Endothelial cell of umbilical vein (primary cell): ENCODE data around the gene CMSS1.

Experiments used
- EZH2 ChIP-seq: IDR thresholded peaks from 2 replicates; pipeline ENCODE4 v1.6.1; 2012; ENCODE audit warnings: borderline replicate concordance, low read depth, mild to moderate bottlenecking, moderate library complexity, low read length, inconsistent platforms; ENCODE audit not compliant: severe bottlenecking
- GATA2 ChIP-seq: IDR thresholded peaks from 2 replicates; pipeline ENCODE4 v1.7.0; 2011; ENCODE audit warnings: low read depth, mild to moderate bottlenecking, moderate library complexity, mixed read lengths, low read length; ENCODE audit not compliant: insufficient read length, insufficient read depth
- JUN ChIP-seq: IDR thresholded peaks from 2 replicates; pipeline ENCODE4 v1.6.1; 2011; ENCODE audit warnings: borderline replicate concordance, low read depth; ENCODE audit not compliant: insufficient read length, insufficient read depth
- MYC ChIP-seq: IDR thresholded peaks from one replicate; pipeline ENCODE4 v1.6.1; 2011; ENCODE audit warnings: mild to moderate bottlenecking, low read depth, low read length
- POLR2A ChIP-seq: IDR thresholded peaks from 2 replicates; pipeline ENCODE4 v1.6.1; 2012; ENCODE audit warnings: low read depth, mild to moderate bottlenecking, control low read depth, low read length
- POLR2AphosphoS5 ChIP-seq: IDR thresholded peaks from 2 replicates; pipeline ENCODE4 v1.6.1; 2012; ENCODE audit warnings: low read depth, mild to moderate bottlenecking, control low read depth, low read length, moderate library complexity; ENCODE audit not compliant: insufficient read depth
- TF ChIP-seq, protein P1 (sequence below): IDR thresholded peaks from 2 replicates; pipeline ENCODE4 v1.6.1; 2011; ENCODE audit not compliant: insufficient read depth, insufficient read length
- TF ChIP-seq, protein P2 (sequence below), 2 donors: IDR thresholded peaks; 1 replicate in 1 of 2; 2 replicates in 1 of 2; pipeline ENCODE4 v1.5.1; 2011; ENCODE audit warnings: low read length in 2 of 2, mild to moderate bottlenecking in 2 of 2, moderate library complexity in 2 of 2, control low read depth in 1 of 2, inconsistent platforms in 1 of 2, low read depth in 1 of 2; ENCODE audit not compliant: insufficient read depth in 1 of 2; ENCODE audit errors: extremely low read depth in 1 of 2

DNA sequence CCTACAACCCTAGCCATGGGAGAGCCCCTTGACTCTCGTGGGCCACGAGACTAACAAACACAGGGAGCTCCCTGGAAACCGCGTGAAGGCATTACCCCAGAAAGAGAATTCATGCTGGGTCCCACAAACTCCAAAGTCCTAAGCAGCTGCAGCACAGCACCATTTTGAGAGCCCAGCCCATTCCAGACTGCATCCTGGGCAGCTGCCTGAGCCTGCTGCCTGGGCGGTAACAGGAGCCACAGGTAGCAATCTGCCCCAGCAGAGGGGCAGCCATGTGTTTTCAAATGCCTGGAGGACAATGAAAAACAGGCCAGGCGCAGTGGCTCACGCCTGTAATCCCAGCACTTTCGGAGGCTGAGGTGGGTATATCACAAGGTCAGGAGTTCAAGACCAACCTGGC lies 380.2 kb downstream of the CMSS1 start:
- TF ChIP-seq, protein P1, sequence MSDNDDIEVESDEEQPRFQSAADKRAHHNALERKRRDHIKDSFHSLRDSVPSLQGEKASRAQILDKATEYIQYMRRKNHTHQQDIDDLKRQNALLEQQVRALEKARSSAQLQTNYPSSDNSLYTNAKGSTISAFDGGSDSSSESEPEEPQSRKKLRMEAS: no peak
- TF ChIP-seq, protein P2, sequence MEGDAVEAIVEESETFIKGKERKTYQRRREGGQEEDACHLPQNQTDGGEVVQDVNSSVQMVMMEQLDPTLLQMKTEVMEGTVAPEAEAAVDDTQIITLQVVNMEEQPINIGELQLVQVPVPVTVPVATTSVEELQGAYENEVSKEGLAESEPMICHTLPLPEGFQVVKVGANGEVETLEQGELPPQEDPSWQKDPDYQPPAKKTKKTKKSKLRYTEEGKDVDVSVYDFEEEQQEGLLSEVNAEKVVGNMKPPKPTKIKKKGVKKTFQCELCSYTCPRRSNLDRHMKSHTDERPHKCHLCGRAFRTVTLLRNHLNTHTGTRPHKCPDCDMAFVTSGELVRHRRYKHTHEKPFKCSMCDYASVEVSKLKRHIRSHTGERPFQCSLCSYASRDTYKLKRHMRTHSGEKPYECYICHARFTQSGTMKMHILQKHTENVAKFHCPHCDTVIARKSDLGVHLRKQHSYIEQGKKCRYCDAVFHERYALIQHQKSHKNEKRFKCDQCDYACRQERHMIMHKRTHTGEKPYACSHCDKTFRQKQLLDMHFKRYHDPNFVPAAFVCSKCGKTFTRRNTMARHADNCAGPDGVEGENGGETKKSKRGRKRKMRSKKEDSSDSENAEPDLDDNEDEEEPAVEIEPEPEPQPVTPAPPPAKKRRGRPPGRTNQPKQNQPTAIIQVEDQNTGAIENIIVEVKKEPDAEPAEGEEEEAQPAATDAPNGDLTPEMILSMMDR (IDR thresholded peaks at IDR 0.05; ENCODE audit: extremely low read depth in 1 of 2, insufficient read depth in 1 of 2, low read depth in 1 of 2, low read length in 2 of 2): no peak
- no peak for TF ChIP-seq MYC
- TF ChIP-seq POLR2A: no peak
- TF ChIP-seq EZH2: no peak
- no peak for TF ChIP-seq POLR2AphosphoS5
- no peak for TF ChIP-seq GATA2
- no peak for TF ChIP-seq JUN
